Stimulated activated CD4-positive, alpha-beta T cell treated with anti-CD3 and anti-CD28 coated beads, Interleukin-15, amount 100 ng/mL, for 48 hours (primary cell): Measurements from ENCODE around the gene MICU1.
"Not testable (repeated sequence)": the region's sequence is repeated elsewhere in the genome, so short reads cannot be mapped to it uniquely, and the experiment has no call there.

Experiments used
- DNase-seq, 2 donors: peaks; one replicate each; pipeline ENCODE4 v3.0.0-alpha.2; 2020; ENCODE audit warnings: low read depth in 2 of 2

MICU1 gene

GRCh38 chr10:72346117-72346516 is 279.8 kb downstream of the MICU1 start:
- DNase-seq, result not testable (repeated sequence)

DNA sequence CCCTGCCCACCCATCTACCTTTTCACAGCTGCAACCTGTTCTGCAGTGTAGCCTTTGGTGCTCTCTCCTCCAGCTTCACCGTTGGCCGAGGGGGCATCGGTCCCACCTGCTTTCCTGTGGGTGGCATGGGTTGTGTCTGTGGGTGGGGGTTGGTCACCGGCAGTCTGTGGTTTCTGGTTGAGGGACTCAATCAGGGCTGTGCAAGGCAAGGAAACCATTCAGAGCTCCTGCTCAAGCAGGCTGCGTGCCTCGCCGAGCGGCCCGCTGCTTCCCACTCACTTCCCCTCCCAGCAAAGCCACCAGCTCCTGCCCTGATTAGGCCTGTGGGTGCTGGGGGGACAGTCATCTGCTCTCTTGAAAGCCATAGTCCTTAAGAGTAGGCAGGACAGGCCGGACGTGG is 280.9 kb downstream of the MICU1 start:
- no peak for DNase-seq

DNA sequence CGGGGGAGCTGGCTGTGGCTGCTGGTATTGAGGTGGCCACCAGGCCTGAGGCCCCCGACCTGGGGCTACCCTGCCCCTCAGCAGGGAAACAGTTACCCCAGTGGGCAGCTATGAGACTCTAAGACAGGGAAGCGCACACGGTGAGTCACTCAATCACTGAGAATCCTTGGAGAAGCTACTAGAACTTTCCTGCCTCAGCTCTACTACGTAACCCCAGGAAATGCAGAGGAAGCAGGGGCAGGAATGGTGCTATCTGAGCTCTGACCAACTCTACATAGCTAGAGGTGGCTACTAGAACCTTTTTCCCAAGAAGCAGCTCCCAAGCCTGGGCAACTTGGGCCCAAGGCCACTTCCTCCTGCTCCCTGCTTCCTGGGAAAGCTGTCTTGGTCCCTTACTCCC is 283.0 kb downstream of the MICU1 start:
- no peak for DNase-seq

- DNase-seq, result peak in 1 of 2 donors; percentile 80
Measured at GRCh38 chr10:72340510-72341261, 285.2 kb downstream of the MICU1 start.

DNA sequence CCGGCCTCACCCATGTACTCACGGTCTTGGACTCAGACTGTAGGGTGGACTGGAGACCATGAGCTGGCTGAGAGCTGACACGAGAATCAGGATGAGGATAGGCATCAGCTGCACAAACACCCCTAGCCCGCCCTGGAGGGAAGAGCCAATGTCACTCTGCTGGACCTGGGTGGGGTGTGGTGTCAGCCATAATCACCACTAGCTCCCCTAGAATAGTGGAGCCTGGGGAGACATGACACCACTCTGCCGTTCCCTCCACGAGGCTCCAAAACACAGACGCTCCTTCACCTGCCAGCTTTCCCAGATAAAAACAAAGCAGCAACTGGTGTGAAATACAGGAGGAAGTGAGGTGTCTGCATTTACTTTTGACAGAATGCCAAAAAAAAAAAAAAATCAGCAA is 287.7 kb downstream of the MICU1 start:
- DNase-seq, result no peak

- no peak for DNase-seq
Measured at GRCh38 chr10:72337722-72338121, 288.2 kb downstream of the MICU1 start.

DNA sequence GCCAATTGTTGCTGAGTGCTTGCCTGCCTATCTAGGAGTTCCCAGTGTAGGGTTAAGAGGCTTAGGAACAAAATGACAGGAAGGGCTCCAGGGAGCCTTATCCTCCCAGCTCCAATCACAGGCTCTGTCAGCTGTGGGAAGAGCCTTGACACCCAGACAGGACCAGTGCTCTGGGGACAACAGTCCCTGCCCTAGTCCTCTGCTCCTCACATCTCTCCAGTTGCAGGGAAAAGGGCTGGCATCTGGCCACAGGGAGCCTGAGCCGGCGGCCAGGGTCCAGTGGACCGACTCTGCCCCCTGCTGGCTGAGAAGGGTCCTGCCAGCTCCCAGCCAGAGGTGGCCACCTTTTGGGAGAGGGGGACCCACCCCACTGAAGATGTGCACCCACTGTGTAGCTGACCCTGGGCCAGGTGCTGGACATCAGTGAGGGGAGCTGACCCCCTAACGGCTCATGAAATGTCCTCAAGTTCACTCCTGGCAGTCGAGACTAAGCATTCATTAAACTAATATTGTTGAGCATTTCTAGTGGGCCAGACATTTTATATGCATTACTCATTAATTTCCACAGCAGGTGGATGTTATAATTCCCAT is 288.7 kb downstream of the MICU1 start:
- DNase-seq, result no peak

GRCh38 chr10:72336259-72337038 is 289.4 kb downstream of the MICU1 start:
- DNase-seq, result no peak

DNA sequence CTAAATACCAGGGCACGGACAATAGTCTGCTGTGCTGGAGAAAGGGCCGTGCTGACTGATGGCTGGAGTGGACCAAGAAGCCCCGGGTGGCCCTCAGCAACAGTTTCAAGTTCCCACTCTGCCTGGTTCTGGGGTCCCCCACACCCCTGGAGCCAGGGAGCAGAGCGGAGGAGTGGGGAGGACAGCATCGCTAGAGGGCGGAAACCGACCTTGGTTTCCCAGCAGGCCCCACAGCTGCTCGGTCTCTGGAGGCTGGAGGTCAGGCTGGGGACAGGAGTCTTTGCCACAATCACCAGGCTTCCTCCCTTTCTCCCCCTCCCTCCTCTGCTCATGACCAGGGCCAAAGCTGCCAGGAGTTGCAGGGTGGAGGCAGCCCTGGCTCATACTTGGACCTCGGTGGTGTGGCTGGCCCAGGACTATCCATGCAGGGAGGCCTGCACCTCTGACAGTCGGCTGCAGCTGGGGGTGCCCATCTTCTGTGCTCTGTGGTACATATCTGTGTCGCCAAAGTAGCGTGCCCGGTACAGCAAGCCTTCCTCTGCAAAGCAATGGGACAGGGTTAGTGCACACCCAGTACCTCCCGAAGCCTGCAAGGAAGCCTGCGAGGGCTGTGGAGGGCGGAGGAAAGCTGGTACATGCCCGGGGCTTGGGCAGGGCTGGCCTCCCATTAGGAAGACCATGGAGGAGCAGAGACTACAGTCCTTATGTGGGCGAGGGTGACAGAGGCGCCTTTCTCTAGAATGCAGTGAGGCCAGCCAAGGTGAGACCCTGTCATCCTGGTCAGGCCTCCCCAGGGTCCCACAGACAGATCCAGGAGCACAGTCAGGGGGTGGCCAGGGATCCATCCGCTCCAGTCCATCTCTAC is 290.3 kb downstream of the MICU1 start:
- DNase-seq, result no peak

DNA sequence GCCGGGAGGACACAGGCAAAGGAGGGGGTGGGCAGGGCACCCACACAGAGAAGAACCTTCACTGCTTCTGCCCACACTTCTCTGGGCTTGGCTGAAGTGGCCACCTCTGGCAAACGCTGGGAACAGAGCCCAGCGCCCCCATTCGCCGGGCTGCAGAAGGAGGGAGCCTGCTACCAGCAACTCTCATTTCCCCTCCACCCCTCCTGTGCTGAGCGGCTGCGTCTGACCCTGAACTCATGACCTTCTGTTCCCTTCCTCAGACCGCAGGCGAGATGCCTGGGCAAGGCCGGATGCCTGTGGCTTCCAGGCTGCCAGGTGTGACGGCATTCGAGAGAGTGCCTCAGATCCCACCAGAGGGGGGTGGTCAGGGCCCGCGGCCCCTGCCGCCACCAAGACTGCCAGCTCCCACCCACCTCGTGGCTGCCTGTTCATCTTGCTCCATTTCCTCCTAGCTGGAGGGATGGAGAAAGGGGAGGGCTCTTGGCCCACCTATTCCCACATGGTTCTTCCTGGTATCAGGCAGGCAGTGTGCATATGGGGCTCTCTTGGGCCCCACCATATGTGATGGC is 291.0 kb downstream of the MICU1 start:
- DNase-seq, result peak; percentile 81 to 83

GRCh38 chr10:72334196-72334824 is 291.6 kb downstream of the MICU1 start:
- no peak for DNase-seq

DNA sequence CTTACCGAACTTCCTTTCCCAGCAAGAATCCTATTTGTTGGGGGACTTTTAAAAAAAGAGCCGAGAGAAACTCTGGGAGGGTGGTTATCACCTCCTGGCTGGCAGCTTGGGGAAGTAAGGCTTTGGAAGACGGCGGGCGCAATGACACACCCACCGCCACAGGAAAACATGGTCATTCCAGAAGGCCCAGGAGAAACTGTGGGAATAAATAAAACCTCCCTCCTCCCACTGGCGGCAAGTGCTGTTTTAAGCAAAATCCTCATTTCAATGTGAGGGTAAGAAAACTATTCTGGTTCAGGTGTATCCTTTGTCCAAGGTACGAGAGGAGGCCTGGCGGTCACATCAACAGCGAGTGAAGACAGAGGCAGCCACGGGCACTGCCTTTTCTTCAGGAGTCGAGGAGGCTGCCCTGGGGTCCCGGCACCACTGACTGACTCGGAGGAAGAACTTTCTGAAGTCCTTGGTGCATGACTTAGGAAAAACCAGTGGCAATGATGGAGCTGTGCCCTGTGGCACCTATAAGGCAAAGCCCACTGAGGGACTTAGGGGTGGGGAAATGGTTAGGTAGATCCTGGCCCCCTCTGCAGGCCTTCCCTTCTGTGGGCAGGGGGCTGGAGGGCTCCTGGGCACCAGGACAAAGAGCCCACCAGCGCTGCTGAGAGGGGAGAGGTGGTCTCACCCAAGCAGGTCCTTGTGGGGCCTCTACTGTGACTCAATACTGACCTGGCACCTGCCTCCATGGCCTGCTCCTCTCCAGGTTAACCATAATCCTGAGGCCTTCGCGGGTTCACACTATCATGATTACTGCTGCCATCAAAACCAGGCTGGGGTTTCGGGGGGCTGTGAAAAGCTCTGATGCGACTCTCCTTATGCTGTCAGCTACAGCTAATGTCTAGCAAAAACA is 292.5 kb downstream of the MICU1 start:
- DNase-seq, result no peak

GRCh38 chr10:72332423-72333111 is 293.3 kb downstream of the MICU1 start:
- DNase-seq, result no peak

DNA sequence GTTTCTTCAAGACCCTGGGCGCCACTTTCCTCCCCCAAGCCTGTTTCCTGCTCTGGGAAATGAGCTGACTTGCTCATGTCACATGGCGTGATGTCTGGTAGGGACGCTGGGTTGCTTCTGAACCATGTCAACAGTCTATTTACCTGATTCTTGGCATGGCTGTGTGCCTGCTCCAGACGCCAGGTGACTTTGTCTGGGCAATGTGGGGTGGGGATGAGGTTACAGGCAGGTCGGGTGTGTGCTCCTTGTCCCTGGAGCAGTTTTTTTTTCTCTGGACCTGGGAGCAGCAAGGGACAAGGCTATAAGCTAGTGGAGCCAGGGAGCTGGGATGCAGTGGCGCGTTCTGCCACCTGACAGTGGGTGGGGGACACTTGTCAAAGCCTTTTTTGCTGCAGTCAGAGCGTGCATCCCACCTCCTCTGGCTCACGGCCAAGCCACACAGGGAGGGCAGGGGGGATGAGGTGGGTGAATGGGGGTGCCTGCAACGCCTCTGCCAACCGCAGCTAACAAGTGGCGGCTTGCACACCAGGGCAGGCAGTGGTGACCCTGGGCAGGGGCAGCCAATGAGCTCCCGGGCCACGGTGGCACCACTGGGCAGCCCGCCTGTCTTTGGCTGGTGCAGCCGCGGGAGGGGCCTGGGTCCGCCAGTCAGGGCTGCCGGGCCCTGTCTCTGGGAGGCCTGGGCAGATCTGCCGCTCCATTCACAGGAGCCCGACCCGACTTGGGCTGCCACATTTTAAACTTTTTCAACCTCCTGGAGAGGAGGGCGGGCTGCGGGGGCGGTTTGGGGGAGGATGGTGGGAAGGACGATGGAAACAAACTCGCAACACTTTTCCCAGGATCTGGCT is 294.1 kb downstream of the MICU1 start:
- peak; percentile 88 to 94 for DNase-seq

GRCh38 chr10:72330069-72330426 is 295.8 kb downstream of the MICU1 start:
- no peak for DNase-seq

- DNase-seq, result no peak
Measured at GRCh38 chr10:72329290-72330068, 296.4 kb downstream of the MICU1 start.

- DNase-seq, result no peak
Measured at GRCh38 chr10:72328829-72329204, 297.1 kb downstream of the MICU1 start.
